Adrenal gland (tissue), 5 donors: Measurements from ENCODE around the gene LLGL2.

ENCODE experiments used
- CTCF ChIP-seq, 6 experiments: fragments of 450-650 bp in 4 of 6; fragments of 200-600 bp in 2 of 6; sonication (generic) in 1 of 6; IDR thresholded peaks; 1 replicate in 5 of 6; 2 replicates in 1 of 6; pipeline versions ENCODE4 v1.5.1 to v1.8.0; 2016 to 2021; ENCODE audit warnings: antibody characterized with exemption in 6 of 6, mild to moderate bottlenecking in 2 of 6, moderate library complexity in 1 of 6
- POLR2A ChIP-seq, 2 donors: fragments of 450-650 bp; IDR thresholded peaks; one replicate each; pipeline ENCODE4 v1.6.1; 2017; ENCODE audit warnings: antibody characterized with exemption in 2 of 2, mild to moderate bottlenecking in 2 of 2, moderate library complexity in 1 of 2
- donor health status: DM: no; HTN: no; CAD: no.

GRCh38 chr17:75513641-75514000 is 11.9 kb upstream of the LLGL2 start:
- no peak for TF ChIP-seq CTCF (IDR thresholded peaks at IDR 0.05)
- no peak for TF ChIP-seq POLR2A (IDR thresholded peaks at IDR 0.05)
